Glutamatergic neuron (in vitro differentiated cells): Measurements from ENCODE around the gene SEC16B. TPM values are rescaled to one million over a fixed set of nuclear protein-coding genes. Genes with fewer than 3 reads are reported as not detected.

ENCODE experiments used
- DNase-seq: peaks from one replicate; pipeline ENCODE4 v3.0.0; 2022
- H3K27ac Mint-ChIP-seq: one replicate; pipeline ENCODE4 v1.8.0; 2020; ENCODE audit warnings: mild to moderate bottlenecking, mixed read lengths, inconsistent platforms; ENCODE audit not compliant: unreplicated experiment
- H3K27me3 Mint-ChIP-seq: one replicate; pipeline ENCODE4 v1.8.0; 2020; ENCODE audit warnings: mild to moderate bottlenecking, moderate library complexity, mixed read lengths, inconsistent platforms; ENCODE audit not compliant: unreplicated experiment
- H3K36me3 Mint-ChIP-seq: one replicate; pipeline ENCODE4 v1.8.0; 2020; ENCODE audit warnings: mild to moderate bottlenecking, mixed read lengths, inconsistent platforms; ENCODE audit not compliant: unreplicated experiment
- H3K4me1 Mint-ChIP-seq: one replicate; pipeline ENCODE4 v1.8.0; 2020; ENCODE audit warnings: mild to moderate bottlenecking, low read depth, mixed read lengths, inconsistent platforms; ENCODE audit not compliant: unreplicated experiment
- H3K4me3 Mint-ChIP-seq: one replicate; pipeline ENCODE4 v1.8.0; 2020; ENCODE audit warnings: mild to moderate bottlenecking, mixed read lengths, inconsistent platforms; ENCODE audit not compliant: unreplicated experiment
- H3K9me3 Mint-ChIP-seq: one replicate; pipeline ENCODE4 v1.8.0; 2020; ENCODE audit warnings: mild to moderate bottlenecking, moderate library complexity, mixed read lengths, inconsistent platforms; ENCODE audit not compliant: unreplicated experiment
- CTCF ChIP-seq: fragments of 200-600 bp; sonication (generic); IDR thresholded peaks from one replicate; pipeline ENCODE4 v1.5.0; 2021; ENCODE audit not compliant: partially characterized antibody, unreplicated experiment
- total RNA-seq: library from RNA; stranded (reverse); fragmentation: NEBNext Ultra II Directional; extraction: Animal tissue kit (Norgen Biotek cat#: 25700); gene quantifications from one replicate; pipeline ENCODE4 v1.2.1, GENCODE V29; 2021; ENCODE audit not compliant: unreplicated experiment

Gene SEC16B
- total RNA-seq, 1 donor from 2014 or later: 0.93 TPM

DNA sequence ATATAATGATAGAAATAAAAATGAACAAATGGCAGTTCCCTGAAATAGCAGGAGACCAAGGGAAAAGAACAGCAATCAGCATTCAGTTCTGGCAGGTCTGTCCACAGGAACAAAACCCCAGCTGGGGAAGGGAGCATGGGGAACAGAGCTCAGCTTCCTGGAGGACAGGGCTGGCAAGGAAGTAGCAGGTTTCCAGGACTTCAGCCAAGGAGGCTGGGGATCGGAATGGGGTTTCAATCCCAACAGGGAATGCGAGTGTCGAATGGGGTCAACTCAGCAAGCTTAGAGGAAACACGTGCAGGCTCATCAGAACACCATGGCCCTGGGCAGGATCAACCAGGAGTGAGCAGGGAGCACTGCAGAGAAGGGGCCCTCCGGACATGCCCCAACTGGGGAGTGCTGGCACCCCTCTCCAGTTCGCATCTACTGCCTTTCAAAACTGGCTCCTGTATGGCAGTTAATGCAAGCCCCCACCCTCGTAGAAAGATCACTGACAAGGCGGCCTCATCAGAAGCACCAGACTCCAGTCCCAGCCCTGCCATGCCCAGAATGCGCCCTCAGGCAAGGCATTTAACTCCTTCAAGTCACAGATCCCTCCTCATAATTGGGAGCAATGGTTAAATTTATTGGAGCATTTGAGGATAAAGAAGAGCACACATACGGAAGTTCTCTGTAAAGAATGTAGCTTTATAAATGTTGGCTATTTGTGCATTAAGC lies 72.4 kb downstream of the SEC16B start:
- no peak for TF ChIP-seq CTCF
- H3K9me3 Mint-ChIP-seq: peaks cover 1% of the 10 kb centered on the region
- DNase-seq: no peak
- H3K36me3 Mint-ChIP-seq: no peaks in the 10 kb centered on the region
- H3K27ac Mint-ChIP-seq: no peak overlapping the region
- H3K27me3 Mint-ChIP-seq: no peaks in the 10 kb centered on the region
- no peak overlapping the region for H3K4me3 Mint-ChIP-seq
- H3K4me1 Mint-ChIP-seq: no peaks in the 10 kb centered on the region

Other genes starting within 250 kb of the SEC16B start
- 12.4 TPM for gene RASAL2, start 124.0 kb upstream of the SEC16B start, total RNA-seq